GOT3 (cell line): ENCODE results near the gene ZNF764.
"Not testable (repeated sequence)": the region's sequence is repeated elsewhere in the genome, so short reads cannot be mapped to it uniquely, and the experiment has no call there.

Source experiments
- DNase-seq: peaks from one replicate; lab custom pipeline; 2025; ENCODE audit warnings: mixed read lengths; lab: John Stamatoyannopoulos, UW

Gene ZNF764

GRCh38 chr16:30557957-30558788, at the start of gene ZNF764:
Gene ZNF764 (minus strand): TSS chr16:30558374. CDS start chr16:30558182, 192 bp downstream.
- DNase-seq = peak; percentile 94

DNA sequence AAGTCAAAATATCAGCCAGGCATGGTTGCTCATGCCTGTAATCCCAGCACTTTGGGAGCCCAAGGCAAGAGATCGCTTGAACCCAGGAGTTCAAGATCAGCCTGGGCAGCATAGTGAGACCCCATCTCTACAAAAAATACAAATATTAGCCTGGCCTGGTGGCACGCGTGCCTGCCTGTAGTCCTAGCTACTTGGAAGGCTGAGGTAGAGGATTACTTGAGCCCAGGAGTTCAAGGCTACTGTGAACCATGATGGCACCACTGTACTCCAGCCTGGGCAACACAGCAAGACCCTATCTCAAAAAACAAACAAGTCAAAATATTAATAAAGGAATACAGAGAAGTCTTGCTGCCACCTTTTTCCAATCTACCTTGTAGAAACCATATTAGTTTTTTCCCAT, 47.8 kb upstream of the ZNF764 start:
- DNase-seq = no peak

- DNase-seq = no peak
These were observed 47.0 kb upstream of the ZNF764 start for GRCh38 chr16:30605158-30605557.

DNA sequence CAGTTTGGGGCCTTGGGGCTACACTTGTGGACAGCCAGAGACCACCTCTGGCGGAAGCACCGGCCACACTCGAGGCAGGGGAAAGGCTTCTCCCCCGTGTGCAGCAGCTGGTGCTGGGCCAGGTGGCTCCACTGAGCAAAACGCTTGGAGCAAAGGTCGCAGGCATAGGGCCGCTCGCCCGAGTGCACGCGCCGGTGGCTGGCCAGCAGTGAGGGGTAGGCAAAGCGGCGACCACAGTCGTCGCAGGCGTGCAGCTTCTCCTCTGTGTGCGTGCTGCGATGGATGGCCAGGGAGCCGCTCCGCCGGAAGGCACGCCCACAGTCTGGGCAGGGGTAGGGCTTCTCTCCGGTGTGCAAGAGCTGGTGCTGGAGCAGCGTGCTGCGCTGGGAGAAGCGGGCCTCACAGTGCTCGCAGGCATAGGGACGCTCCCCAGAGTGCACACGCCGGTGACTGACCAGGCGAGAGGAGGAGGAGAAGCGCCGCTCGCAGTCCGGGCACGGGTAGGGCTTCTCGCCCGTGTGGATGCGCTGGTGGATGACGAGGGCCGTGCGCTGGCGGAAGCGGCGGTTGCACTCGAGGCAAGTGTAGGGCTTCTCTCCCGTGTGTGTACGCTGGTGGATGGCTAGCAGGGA, 46.3 kb upstream of the ZNF764 start:
- no peak for DNase-seq

- DNase-seq = no peak
These were observed 45.8 kb upstream of the ZNF764 start for GRCh38 chr16:30603945-30604315.

GRCh38 chr16:30602616-30603277, 44.6 kb upstream of the ZNF764 start:
- DNase-seq = no peak

- no peak for DNase-seq
These were observed 43.8 kb upstream of the ZNF764 start for GRCh38 chr16:30601966-30602365.

GRCh38 chr16:30600929-30601328, 42.8 kb upstream of the ZNF764 start:
- no peak for DNase-seq

GRCh38 chr16:30600215-30600614, 42.0 kb upstream of the ZNF764 start:
- DNase-seq = no peak

DNA sequence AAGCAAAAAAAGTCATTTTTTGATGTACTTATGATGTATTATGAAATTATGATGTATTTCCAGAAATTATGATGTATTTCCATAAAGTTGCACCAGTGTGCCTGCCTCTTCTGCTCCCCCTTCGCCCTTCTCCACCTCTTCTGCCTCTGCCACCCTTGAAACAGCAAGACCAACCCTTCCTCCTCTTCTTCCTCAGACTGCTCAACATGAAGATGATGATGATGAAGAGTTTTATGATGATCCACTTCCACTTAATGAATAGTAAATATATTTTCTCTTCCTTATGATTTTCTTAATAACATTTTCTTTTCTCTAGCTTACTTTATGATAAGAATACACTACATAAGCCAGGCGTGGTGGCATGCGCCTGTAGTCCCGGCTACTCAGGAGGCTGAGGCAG, 34.7 kb upstream of the ZNF764 start:
- no peak for DNase-seq

DNA sequence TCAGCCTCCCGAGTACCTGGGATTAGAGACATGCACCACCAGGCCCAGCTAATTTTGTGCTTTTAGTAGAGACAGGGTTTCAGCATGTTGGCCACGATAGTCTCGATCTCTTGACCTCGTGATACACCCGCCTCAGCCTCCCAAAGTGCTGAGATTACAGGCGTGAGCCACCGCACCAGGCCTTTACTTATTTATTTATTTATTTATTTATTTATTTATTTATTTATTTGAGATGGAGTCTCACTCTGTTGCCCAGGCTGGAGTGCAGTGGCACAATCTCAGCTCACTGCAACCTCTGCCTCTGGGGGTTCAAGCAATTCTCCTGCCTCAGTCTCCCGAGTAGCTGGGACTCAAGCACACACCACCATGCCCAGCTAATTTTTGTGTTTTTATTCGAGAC, 32.7 kb upstream of the ZNF764 start:
- not testable (repeated sequence) for DNase-seq

DNA sequence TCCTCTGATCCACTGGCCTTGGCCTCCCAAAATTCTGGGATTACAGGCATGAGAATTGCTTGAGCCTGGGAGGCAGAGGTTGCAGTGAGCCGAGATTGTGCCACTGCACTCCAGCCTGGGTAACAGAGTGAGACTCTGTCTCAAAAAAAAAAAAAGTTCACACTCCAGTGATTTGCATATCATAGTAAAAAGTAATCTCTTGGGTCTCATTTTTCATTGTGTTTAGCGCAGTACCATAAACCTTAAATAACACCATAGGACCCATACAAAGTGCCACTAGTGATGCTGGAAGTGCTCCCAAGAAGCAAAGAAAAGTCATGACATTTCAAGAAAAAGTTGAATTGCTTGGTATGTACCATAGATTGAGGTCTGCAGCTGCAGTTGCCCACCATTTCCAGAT, 31.4 kb upstream of the ZNF764 start:
- not testable (repeated sequence) for DNase-seq

DNA sequence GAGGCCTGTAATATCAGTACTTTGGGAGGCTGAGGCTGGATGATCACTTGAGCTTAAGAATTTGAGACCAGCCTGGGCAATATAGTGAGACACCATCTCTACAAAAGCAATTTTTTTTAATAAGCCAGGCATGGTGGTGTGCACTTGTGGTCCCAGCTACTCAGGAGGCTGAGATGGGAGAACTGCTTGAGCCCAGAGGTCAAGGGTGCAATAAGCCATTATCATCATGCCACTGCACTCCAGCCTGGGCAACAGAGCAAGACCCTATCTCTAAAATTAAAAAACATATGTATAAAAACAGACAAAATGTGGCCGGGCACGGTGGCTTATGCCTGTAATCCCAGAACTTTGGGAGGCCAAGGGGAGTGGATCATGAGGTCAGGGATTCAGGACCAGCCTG, 30.5 kb upstream of the ZNF764 start:
- DNase-seq = no peak

DNA sequence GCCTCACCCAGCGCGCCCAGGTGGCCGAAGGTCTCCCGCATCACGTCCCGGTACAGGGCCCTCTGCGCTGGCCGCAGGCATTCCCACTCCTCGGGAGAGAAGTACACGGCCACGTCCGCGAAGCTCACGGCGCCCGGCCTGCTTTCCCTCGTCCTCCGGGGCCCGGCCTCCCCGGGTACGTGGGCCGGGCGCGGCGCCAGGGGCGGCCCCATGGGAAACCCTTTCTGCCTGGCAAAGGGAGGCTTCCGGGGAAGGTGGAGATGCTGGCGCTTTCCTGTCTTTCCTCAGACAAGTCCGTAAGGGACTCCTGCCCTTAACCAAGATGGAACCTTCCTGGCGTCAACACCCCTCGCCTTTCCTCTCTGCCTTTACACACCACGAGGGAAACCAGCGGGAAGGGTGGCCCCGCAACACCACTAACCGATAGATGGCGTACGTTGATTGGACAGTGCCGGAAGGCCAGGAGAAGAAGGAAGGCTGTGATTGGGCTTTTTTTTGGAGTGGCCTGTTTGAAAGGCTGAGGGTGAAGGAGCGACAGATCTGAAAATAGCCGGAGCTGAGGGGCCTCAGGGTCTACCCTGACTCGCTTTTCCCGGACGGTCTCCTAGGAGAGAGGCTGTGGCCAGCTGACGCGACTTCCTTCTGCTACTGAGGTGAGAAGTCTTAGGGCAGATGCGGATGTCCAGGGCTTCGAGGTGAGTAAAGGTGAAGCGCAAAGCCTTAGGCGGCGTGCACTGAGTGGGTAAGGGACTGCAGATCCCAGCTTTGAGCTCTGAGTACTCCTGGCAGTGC, 27.4 kb upstream of the ZNF764 start, which contains the start of gene ZNF785:
ZNF785 (minus strand) TSS at position 298 of the 792 bp plus-strand sequence; CDS start at position 212, 86 bp downstream.
- DNase-seq = peak; percentile 88

DNA sequence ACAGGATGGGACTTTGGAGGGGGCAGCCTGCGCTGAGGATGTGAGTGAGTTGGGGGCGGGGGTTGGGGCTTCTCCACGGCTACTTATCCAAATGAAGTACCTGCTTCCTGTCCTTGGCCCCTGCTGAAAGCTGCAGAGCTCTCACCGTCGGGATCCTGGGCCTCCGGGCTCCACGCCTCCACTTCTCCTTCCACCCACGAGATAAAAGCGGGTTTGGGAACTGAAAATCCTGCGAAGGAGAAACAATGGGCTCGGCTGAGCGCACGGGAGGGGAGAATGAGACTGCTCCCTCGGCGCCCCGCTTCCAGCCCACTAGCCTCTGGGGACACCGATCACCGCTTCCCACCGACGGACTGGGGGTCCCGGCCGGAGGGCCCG, 26.8 kb upstream of the ZNF764 start:
- no peak for DNase-seq

DNA sequence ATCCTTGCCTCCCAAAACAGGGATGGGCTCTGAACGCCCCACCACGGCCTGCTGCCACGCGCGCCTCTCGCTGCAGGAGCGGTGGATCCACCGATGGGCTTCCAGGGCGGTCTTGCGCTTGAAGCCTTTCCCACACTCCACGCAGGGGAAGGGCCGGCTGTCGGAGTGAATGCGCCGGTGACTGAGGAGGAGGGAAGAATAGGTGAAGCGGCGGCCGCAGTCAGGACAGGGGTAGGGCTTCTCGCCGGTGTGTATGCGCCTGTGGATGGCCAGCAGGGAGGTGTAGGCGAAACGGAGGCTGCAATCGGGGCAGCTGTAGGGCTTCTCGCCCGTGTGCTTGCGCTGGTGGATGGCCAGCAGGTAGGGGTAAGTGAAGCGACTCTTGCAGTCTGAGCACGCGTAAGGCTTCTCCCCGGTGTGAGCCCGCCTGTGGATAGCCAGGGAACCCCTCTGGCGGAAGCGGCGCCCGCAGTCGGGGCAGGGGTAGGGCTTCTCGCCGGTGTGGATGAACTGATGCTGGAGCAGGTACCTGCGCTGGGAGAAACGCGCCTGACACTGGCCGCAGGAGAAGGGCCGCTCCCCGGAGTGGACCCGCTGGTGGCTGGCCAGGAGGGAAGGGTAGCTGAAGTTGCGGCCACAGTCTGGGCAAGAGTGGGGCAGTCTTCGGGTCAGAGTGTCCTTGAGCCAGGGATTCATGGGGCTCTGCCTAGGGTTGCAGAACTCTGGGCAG, 24.6 kb upstream of the ZNF764 start:
- no peak for DNase-seq

DNA sequence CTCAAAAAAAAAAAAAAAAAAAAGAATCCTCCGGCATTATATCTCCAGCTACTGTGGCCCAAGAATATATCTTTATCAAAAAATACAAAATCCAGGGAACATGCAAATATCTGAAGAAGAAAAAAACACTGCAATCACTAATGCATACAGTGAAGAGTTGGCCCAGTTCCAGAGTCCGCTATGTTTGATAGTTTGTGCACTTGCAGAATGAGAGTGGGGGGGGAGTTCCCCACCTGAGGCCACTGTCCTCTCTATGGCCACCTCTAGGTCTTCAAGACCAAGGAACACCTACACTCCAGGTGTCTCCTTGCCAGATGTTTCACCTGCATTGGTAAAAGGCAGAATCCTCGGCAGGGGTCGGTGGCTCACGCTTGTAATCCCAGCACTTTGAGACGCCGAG, 23.3 kb upstream of the ZNF764 start:
- no peak for DNase-seq

- DNase-seq = no peak
These were observed 16.5 kb upstream of the ZNF764 start for GRCh38 chr16:30574678-30575077.

DNA sequence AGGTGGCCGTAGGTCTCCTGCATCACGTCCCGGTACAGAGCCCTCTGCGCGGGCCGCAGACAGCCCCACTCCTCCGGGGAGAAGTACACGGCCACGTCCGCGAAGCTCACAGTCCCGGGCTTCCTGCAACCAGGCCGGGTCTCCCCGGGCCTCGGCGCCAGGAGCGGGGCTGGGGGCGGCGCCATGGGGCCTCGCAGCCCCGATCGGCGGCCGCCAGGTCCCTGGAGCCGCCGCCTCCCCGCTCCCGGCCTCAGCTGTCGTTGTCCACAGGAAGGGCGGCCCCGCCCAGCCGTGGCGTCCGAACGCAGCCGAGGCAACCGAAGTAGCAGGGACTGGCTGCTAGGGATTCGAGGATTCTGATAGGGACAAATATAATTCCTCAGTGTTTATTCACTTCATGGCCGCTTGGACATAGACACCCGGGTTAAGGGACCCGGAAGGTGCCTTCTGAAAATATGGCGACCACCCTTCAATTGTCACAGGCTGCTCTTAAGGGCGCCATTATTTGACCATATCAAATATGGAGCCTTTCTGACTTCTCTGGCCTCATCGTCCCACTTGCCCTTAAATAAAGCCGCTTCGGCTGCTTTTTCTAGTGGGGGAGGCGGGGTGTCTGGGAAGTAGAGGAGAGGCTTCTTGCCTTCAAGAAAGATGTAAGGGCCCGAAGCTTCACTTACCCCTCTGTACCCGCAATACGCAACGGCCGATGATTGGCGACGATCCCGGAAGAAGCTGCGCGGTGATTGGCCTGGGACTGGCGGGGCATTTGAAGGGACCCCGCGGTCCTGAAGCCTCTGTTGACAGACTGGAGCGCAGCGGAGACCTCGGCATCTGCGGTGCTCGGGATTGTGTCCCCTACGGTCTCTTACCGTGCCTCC, 13.5 kb upstream of the ZNF764 start, which contains the start of gene ZNF688:
ZNF688 (minus strand) TSS at position 270 of the 878 bp plus-strand sequence; CDS start at position 185, 85 bp downstream.
- peak; percentile 68 for DNase-seq
